Neuronal stem cell (in vitro differentiated cells): Measurements from ENCODE around the gene WTAP.
"Not testable (repeated sequence)": the region's sequence is repeated elsewhere in the genome, so short reads cannot be mapped to it uniquely, and the experiment has no call there.

Experiments used
- DNase-seq: peaks from one replicate; pipeline ENCODE4 v3.0.0-alpha.2; 2013; ENCODE audit warnings: low spot score
- H2AFZ ChIP-seq: one replicate; pipeline ENCODE4 v1.6.1; 2013; ENCODE audit warnings: mild to moderate bottlenecking, low read length, inconsistent platforms
- H2AK5ac ChIP-seq: 2 replicates; pipeline ENCODE4 v1.6.1; 2013; ENCODE audit warnings: low read depth, mild to moderate bottlenecking, inconsistent platforms, low read length, moderate library complexity, mixed read lengths
- H2BK120ac ChIP-seq: 2 replicates; pipeline ENCODE4 v1.6.1; 2013; ENCODE audit warnings: low read depth, mild to moderate bottlenecking, inconsistent platforms, low read length, moderate library complexity, mixed read lengths
- H2BK12ac ChIP-seq: one replicate; pipeline ENCODE4 v1.6.1; 2013; ENCODE audit warnings: low read length, inconsistent platforms
- H2BK15ac ChIP-seq: 2 replicates; pipeline ENCODE4 v1.6.1; 2013; ENCODE audit warnings: mild to moderate bottlenecking, low read length, inconsistent platforms, mixed read lengths
- H2BK5ac ChIP-seq: one replicate; pipeline ENCODE4 v1.6.1; 2013; ENCODE audit warnings: inconsistent platforms, mild to moderate bottlenecking, low read length, moderate library complexity
- H3K14ac ChIP-seq: one replicate; pipeline ENCODE4 v1.6.1; 2013; ENCODE audit warnings: low read length, inconsistent platforms
- H3K18ac ChIP-seq: 2 replicates; pipeline ENCODE4 v1.6.1; 2013; ENCODE audit warnings: low read length, inconsistent platforms
- H3K23ac ChIP-seq: 2 replicates; pipeline ENCODE4 v1.6.1; 2013; ENCODE audit warnings: low read depth, mild to moderate bottlenecking, mixed read lengths, low read length, inconsistent platforms; ENCODE audit not compliant: poor library complexity
- H3K27ac ChIP-seq: replicated peaks from 3 replicates; pipeline ENCODE4 v1.5.1; 2013; ENCODE audit warnings: low read length, inconsistent platforms
- H3K27me3 ChIP-seq, 3 experiments: 2 replicates each; pipeline ENCODE4 v1.6.1; 2013; ENCODE audit warnings: low read length in 3 of 3, mild to moderate bottlenecking in 2 of 3, inconsistent platforms in 1 of 3, low read depth in 1 of 3, mixed read lengths in 1 of 3, moderate library complexity in 1 of 3; ENCODE audit not compliant: control insufficient read depth in 3 of 3, insufficient read depth in 3 of 3
- H3K36me3 ChIP-seq, 2 donors: replicated peaks in 1 of 2; 2 replicates each; pipeline ENCODE4 v1.6.1; 2013; ENCODE audit warnings: low read length in 2 of 2; ENCODE audit not compliant: control insufficient read depth in 2 of 2, insufficient read depth in 2 of 2
- H3K4ac ChIP-seq: 2 replicates; pipeline ENCODE4 v1.6.1; 2013; ENCODE audit warnings: inconsistent platforms, mild to moderate bottlenecking, low read length, moderate library complexity
- H3K4me1 ChIP-seq, 2 donors: 1 replicate in 1 of 2; 2 replicates in 1 of 2; pipeline ENCODE4 v1.6.1; 2013; ENCODE audit warnings: low read length in 2 of 2, low read depth in 1 of 2; ENCODE audit not compliant: control insufficient read depth in 2 of 2, insufficient read depth in 1 of 2
- H3K4me2 ChIP-seq: one replicate; pipeline ENCODE4 v1.6.1; 2013; ENCODE audit warnings: mild to moderate bottlenecking, low read length, inconsistent platforms; ENCODE audit not compliant: insufficient read depth, poor library complexity, severe bottlenecking
- H3K4me3 ChIP-seq, 2 donors: 2 replicates each; pipeline ENCODE4 v1.5.1; 2013; ENCODE audit warnings: low read length in 2 of 2, mild to moderate bottlenecking in 2 of 2, inconsistent platforms in 1 of 2, moderate library complexity in 1 of 2
- H3K79me1 ChIP-seq: one replicate; pipeline ENCODE4 v1.6.1; 2013; ENCODE audit warnings: low read depth, mild to moderate bottlenecking, inconsistent platforms, low read length, moderate library complexity
- H3K9ac ChIP-seq: one replicate; pipeline ENCODE4 v1.6.1; 2013; ENCODE audit warnings: mild to moderate bottlenecking, low read depth, low read length, inconsistent platforms; ENCODE audit not compliant: poor library complexity
- H3K9me3 ChIP-seq, 2 donors: replicated peaks in 1 of 2; 2 replicates each; pipeline versions ENCODE3 to v1.6.1; 2013; ENCODE audit warnings: low read length in 2 of 2, mild to moderate bottlenecking in 2 of 2, inconsistent platforms in 1 of 2, low read depth in 1 of 2, mixed read lengths in 1 of 2, moderate library complexity in 1 of 2; ENCODE audit not compliant: control insufficient read depth in 2 of 2, insufficient read depth in 1 of 2
- H4K8ac ChIP-seq: one replicate; pipeline ENCODE4 v1.6.1; 2013; ENCODE audit warnings: low read depth, mild to moderate bottlenecking, inconsistent platforms, low read length, moderate library complexity
- H4K91ac ChIP-seq: one replicate; pipeline ENCODE4 v1.6.1; 2013; ENCODE audit warnings: low read length, low read depth, mild to moderate bottlenecking, inconsistent platforms; ENCODE audit not compliant: poor library complexity
- WGBS, 2 donors: extraction: QIAGEN DNeasy Blood & Tissue Kit; methylation state at CpG; one replicate each; pipeline ENCODE4 v1.1.7; 2013; ENCODE audit warnings: missing lambda C conversion rate in 2 of 2, mixed read lengths in 1 of 2; ENCODE audit not compliant: insufficient read length in 2 of 2, insufficient replicate concordance in 1 of 2; ENCODE audit errors: extremely low coverage in 2 of 2; 5-methylcytosine and 5-hydroxymethylcytosine counted together

The WTAP gene

DNA sequence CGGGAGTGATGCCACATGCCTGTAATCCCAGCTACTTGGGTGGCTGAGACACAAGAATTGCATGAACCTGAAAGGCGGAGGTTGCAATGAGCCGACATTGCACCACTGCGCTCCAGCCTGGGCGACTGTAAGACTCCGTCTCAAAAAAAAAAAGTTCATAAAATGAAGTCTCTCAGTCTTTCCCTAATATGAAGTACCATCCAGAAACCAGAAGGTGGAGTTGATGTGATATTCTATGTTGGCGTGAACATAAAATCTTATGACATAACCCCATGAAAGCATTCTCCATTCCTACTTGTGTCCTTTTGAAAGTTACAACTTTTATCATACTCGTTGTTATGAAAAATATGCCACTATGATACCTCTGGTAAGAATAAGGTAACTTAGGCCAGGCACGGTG, 40.0 kb upstream of the WTAP start:
- H2AK5ac ChIP-seq = no peak overlapping the region
- no peaks in the 10 kb centered on the region for H3K79me1 ChIP-seq
- no CpG with 5 or more reads among the region's 9 CpGs for WGBS, 2 donors
- no peak overlapping the region for H2BK120ac ChIP-seq
- H3K27me3 ChIP-seq = no peaks in the 10 kb centered on the region
- H3K4me1 ChIP-seq = peaks cover 6 to 10% of the 10 kb centered on the region in 2 donors
- H4K8ac ChIP-seq = no peak overlapping the region
- H2BK5ac ChIP-seq = no peak overlapping the region
- H2BK12ac ChIP-seq = no peak overlapping the region
- no peak overlapping the region for H4K91ac ChIP-seq
- no peaks in the 10 kb centered on the region for H3K9me3 ChIP-seq
- H2AFZ ChIP-seq = no peak overlapping the region
- no peak overlapping the region for H3K23ac ChIP-seq
- H3K9ac ChIP-seq = no peak overlapping the region
- no peak overlapping the region for H3K4me2 ChIP-seq
- no peak for DNase-seq
- H3K4me3 ChIP-seq = no peak overlapping the region
- H3K4ac ChIP-seq = no peak overlapping the region
- no peak overlapping the region for H3K14ac ChIP-seq
- peaks cover 12 to 89% of the 10 kb centered on the region in 2 donors for H3K36me3 ChIP-seq
- H3K18ac ChIP-seq = no peak overlapping the region
- no peak overlapping the region for H3K27ac ChIP-seq
- no peak overlapping the region for H2BK15ac ChIP-seq

DNA sequence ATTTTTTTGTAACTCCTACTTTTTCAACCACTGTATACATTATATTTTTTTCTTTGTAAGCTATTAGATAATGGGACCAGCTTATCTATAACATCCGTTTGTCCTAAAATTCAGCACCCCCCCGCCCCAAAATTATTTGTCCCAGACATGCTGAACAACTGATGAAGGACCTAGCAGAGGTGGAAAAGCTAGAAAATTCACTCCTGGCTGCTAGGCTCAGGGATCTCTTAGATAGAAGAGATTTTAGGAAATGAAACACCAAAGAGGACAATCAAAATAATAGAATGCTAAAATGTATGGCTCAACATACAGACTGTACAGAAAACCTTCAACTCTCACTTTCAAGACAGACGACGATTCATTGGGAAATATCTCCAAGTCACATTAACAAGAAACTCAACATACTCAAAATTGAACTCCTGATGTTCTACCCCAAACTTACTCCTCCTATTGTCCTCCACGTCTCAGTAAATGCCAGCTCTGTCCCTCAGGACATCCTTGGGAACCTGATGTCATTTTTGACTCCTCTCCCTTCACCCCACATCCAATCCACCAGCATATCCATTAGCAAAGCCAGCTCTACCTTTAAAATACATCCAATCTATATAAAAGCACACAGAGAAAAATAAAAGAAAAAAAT, 38.9 kb upstream of the WTAP start:
- H4K8ac ChIP-seq = no peak overlapping the region
- H3K23ac ChIP-seq = no peak overlapping the region
- no peak overlapping the region for H2AFZ ChIP-seq
- no peak overlapping the region for H3K4ac ChIP-seq
- no peaks in the 10 kb centered on the region for H3K27me3 ChIP-seq
- H3K4me3 ChIP-seq = no peak overlapping the region
- H3K18ac ChIP-seq = no peak overlapping the region
- no peak overlapping the region for H2BK12ac ChIP-seq
- H3K36me3 ChIP-seq = peaks cover 12 to 79% of the 10 kb centered on the region in 2 donors
- no peak overlapping the region for H3K9ac ChIP-seq
- H3K9me3 ChIP-seq = no peaks in the 10 kb centered on the region
- DNase-seq = no peak
- no peak overlapping the region for H4K91ac ChIP-seq
- H3K79me1 ChIP-seq = no peaks in the 10 kb centered on the region
- no peak overlapping the region for H3K27ac ChIP-seq
- no peak overlapping the region for H2BK15ac ChIP-seq
- H2BK5ac ChIP-seq = no peak overlapping the region
- WGBS, 2 donors = no CpG with 5 or more reads among the region's 5 CpGs
- no peak overlapping the region for H2AK5ac ChIP-seq
- no peak overlapping the region for H3K14ac ChIP-seq
- H3K4me2 ChIP-seq = no peak overlapping the region
- H3K4me1 ChIP-seq = peaks cover 6 to 12% of the 10 kb centered on the region in 2 donors
- no peak overlapping the region for H2BK120ac ChIP-seq

DNA sequence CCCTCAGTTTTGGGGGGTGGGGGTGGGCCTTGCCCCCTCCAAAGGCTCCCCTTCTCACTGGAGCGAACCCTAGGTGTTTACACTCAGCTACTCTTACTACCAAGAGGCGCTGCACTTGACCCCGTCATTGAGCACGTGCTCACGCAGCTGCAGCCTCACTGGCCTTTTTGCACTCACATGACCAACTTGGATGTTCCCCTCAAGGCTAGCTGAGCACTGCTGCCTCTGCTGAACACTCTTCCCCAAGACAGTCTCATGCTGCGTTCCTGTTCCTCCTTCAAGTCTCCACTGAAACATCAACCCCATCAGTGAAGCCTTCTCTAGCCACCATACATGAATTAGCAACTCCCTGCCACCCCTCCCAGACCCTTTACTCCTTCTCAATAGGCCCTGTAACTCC, 38.3 kb upstream of the WTAP start:
- peak overlapping the region; percentile 17 for H3K23ac ChIP-seq

DNA sequence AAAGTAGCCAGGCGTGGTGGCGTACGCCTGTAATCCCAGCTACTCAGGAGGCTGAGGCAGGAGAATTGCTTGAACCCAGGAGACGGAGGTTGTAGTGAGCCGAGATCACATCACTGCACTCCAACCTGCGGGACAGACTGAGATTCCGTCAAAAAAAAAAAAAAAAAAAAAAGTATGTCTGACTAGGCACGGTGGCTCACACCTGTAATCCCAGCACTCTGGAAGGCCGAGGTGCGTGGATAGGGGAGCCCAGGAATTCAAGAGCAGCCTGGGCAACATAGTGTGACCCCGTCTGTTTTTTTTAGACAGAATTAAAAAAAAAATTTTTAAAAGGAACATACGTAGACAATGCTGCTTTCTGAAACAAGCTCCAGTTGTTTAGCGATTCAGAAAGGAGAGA, 37.2 kb upstream of the WTAP start:
- H2BK15ac ChIP-seq, H4K8ac ChIP-seq, H3K14ac ChIP-seq, H3K18ac ChIP-seq, H3K4ac ChIP-seq, H4K91ac ChIP-seq, H3K23ac ChIP-seq, H2BK12ac ChIP-seq, H3K4me3 ChIP-seq, H3K27me3 ChIP-seq, H3K9ac ChIP-seq, H3K27ac ChIP-seq, DNase-seq, H3K79me1 ChIP-seq, H2BK120ac ChIP-seq, H2AFZ ChIP-seq, H3K9me3 ChIP-seq, H2BK5ac ChIP-seq, H3K4me2 ChIP-seq, H2AK5ac ChIP-seq: not testable (repeated sequence)
- H3K4me1 ChIP-seq = peaks cover 11 to 18% of the 10 kb centered on the region in 2 donors
- H3K36me3 ChIP-seq = peaks cover 5 to 63% of the 10 kb centered on the region in 2 donors
- no CpG with 5 or more reads among the region's 13 CpGs for WGBS, 2 donors

More for the DNA sequence above, 38.3 kb upstream of the WTAP start:
- H2BK5ac ChIP-seq = no peak overlapping the region
- no peak overlapping the region for H4K8ac ChIP-seq
- no peaks in the 10 kb centered on the region for H3K9me3 ChIP-seq
- H3K4me1 ChIP-seq = peaks cover 8 to 15% of the 10 kb centered on the region in 2 donors
- no peak overlapping the region for H3K4me2 ChIP-seq
- no peak overlapping the region for H4K91ac ChIP-seq
- H3K27ac ChIP-seq = no peak overlapping the region
- H3K4me3 ChIP-seq = peak overlapping the region in 1 of 2 donors; percentile 35
- H2BK15ac ChIP-seq = no peak overlapping the region
- no peak overlapping the region for H2BK12ac ChIP-seq
- no peak for DNase-seq
- no peak overlapping the region for H3K9ac ChIP-seq
- peaks cover 7 to 73% of the 10 kb centered on the region in 2 donors for H3K36me3 ChIP-seq
- H2AFZ ChIP-seq = no peak overlapping the region
- no peak overlapping the region for H3K14ac ChIP-seq
- no peak overlapping the region for H2BK120ac ChIP-seq
- no peaks in the 10 kb centered on the region for H3K79me1 ChIP-seq
- no CpG with 5 or more reads among the region's 6 CpGs for WGBS, 2 donors
- no peaks in the 10 kb centered on the region for H3K27me3 ChIP-seq
- H3K4ac ChIP-seq = no peak overlapping the region
- H2AK5ac ChIP-seq = no peak overlapping the region
- no peak overlapping the region for H3K18ac ChIP-seq
